Epithelial cell of umbilical artery (primary cell): ENCODE measurements around the gene ZNF70. TPM values are rescaled to one million over a fixed set of nuclear protein-coding genes. Genes with fewer than 3 reads are reported as not detected.

Experiments
- total RNA-seq: library from RNA; depleted of rRNA; stranded (reverse); fragments of >200 nt; gene quantifications from 2 replicates; pipeline ENCODE4 v1.2.3, GENCODE V29; 2014

Gene ZNF70
- 1.9 and 2.3 TPM in 2 replicates for total RNA-seq

GRCh38 chr22:23750714-23751440, at the start of gene ZNF70:
Gene ZNF70 (minus strand): TSS chr22:23751112. CDS start chr22:23745140, 5,972 bp downstream.

DNA sequence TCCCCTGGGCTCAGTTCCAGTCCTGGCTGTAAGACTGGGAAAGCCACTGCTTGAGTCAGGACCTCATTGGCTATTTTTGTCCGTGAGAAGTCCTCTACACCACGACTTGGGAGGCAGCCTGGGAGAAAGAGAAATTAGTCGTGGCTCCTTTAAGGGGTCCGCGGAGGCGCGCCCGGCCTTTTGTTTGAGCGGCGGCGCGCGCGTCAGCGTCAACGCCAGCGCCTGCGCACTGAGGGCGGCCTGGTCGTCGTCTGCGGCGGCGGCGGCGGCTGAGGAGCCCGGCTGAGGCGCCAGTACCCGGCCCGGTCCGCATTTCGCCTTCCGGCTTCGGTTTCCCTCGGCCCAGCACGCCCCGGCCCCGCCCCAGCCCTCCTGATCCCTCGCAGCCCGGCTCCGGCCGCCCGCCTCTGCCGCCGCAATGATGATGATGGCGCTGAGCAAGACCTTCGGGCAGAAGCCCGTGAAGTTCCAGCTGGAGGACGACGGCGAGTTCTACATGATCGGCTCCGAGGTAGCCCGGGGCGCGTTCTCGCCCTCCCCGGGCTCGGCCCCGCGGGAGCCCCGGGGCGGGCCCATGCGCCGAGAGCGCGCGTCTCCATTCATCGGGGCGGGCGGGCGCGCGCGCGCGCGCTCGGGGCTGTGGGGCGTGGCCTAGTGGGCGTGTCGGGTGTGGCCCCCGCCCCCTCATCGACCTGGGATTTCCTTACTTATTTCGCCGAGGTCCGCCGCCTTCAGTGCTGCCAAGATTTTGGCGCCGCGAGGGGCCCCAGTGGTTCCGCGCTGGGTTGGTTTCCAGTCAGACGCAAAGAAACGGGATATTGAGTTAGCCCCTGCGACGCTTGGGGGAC, 36.1 kb upstream of the ZNF70 start, which contains the start of gene SMARCB1:
SMARCB1 (plus strand) TSS at position 215 of the 848 bp plus-strand sequence; CDS start at position 419, 204 bp downstream.

GRCh38 chr22:23772649-23773473, 21.9 kb upstream of the ZNF70 start, which contains the start of gene MMP11:
Gene MMP11 (plus strand): TSS chr22:23772849. CDS start chr22:23772871, 22 bp downstream.

GRCh38 chr22:23767673-23768548, 17.0 kb upstream of the ZNF70 start, which contains the start of gene CHCHD10:
Gene CHCHD10 (minus strand): TSS chr22:23767972. CDS start chr22:23767874, 98 bp downstream.

DNA sequence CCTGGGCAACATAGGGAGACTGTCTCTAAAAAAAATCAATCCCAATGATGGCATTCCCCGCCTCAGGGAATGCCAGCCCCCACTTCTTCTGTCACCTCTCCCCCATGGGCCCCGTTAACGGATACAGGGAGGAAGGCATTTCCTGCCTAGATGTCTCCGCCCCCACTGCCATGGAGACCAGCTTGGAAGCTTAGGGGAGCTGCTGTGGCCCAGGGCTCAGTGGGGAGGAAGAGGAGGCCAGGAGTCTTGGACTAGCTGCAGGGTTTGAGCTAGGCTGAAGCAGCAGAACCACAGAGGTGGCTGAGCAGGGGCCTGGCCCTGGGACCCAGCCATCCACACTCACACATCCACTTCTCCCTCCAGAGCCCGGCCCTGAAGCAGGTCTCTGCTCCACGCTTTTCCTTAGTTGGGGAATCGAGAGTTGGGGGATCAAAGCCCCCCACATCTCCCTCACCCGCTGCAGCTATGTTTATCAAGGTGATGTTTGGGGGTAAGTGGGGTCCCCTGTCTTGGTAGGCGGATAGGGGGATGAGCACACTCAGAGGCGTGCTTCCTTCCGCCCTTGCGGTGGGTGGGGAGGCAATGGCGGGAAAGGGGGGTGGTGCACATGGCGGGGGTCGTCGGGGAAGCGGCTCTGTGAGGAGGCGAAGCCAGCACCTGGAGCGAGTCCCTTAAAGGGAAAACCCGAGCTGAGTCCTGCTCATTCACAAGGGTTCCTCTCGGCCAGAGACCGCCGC, 12.1 kb upstream of the ZNF70 start, which contains the start of gene C22orf15:
C22orf15 (plus strand) TSS at position 149 of the 737 bp plus-strand sequence; CDS start at position 466, 317 bp downstream.

GRCh38 chr22:23754220-23754919, 3.5 kb upstream of the ZNF70 start, which contains the start of gene VPREB3:
Gene VPREB3 (minus strand): TSS chr22:23754425. CDS start chr22:23754363, 62 bp downstream.

DNA sequence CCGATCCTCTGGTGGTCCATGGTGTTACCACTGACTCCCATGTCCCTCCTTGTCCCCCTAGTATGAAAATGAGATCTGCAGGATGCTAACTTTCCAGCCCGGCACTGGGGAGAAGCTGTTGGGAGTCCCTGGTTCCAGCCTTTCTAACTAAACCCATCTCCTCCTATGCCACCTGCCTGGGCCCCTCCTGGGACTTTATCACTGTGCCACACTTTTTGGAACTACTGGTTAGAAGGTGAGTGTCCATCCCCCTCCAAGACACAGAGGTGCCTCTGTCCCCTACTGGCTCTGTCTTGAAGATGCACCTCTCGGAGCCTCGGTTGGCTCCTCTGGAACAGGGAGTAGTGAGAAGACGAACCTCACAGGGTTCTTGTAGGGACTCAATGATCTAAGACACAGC, 60.2 kb downstream of the ZNF70 start, which contains the start of gene RGL4:
RGL4 (plus strand) TSS at position 301 of the 400 bp plus-strand sequence. CDS start 1,018 bp downstream, outside the sequence.

Other genes starting within 250 kb of the ZNF70 start
- not detected in 2 replicates for gene IGLL1, start 170.8 kb downstream of the ZNF70 start, total RNA-seq
- gene DRICH1, start 118.8 kb downstream of the ZNF70 start, total RNA-seq = not detected in 2 replicates
- gene RGL4, start 60.1 kb downstream of the ZNF70 start, total RNA-seq = not detected in 2 replicates
- gene VPREB3, start 3.3 kb upstream of the ZNF70 start, total RNA-seq = not detected in 2 replicates
- 0.46 and 0.97 TPM in 2 replicates for gene C22orf15, start 11.9 kb upstream of the ZNF70 start, total RNA-seq
- 1.9 and 4.1 TPM in 2 replicates for gene CHCHD10, start 16.9 kb upstream of the ZNF70 start, total RNA-seq
- gene MMP11, start 21.7 kb upstream of the ZNF70 start, total RNA-seq = 9.4 and 13.3 TPM in 2 replicates
- gene SMARCB1, start 35.9 kb upstream of the ZNF70 start, total RNA-seq = 23.3 and 30.5 TPM in 2 replicates
- gene DERL3, start 87.9 kb upstream of the ZNF70 start, total RNA-seq = 0.32 and 0.46 TPM in 2 replicates
- 2.9 and 5.5 TPM in 2 replicates for gene SLC2A11, start 106.8 kb upstream of the ZNF70 start, total RNA-seq
- 222 and 335 TPM in 2 replicates for gene MIF, start 143.3 kb upstream of the ZNF70 start, total RNA-seq
- gene GSTT2B, start 210.1 kb upstream of the ZNF70 start, total RNA-seq = 1.3 and 9.6 TPM in 2 replicates
- gene DDTL, start 215.8 kb upstream of the ZNF70 start, total RNA-seq = 0.65 TPM in 1 of 2 replicates, not detected in the other
- 42.1 and 146 TPM in 2 replicates for gene DDT, start 223.3 kb upstream of the ZNF70 start, total RNA-seq
- gene GSTT2, start 229.0 kb upstream of the ZNF70 start, total RNA-seq = 1.2 TPM in 1 of 2 replicates, not detected in the other